Smooth muscle cell (in vitro differentiated cells): ENCODE measurements around the gene CLTRN. TPM values are rescaled to one million over a fixed set of nuclear protein-coding genes. Genes with fewer than 3 reads are reported as not detected.

Experiments used
- DNase-seq: peaks from one replicate; lab custom pipeline; 2025; ENCODE audit not compliant: unreplicated experiment; lab: John Stamatoyannopoulos, UW
- H2AFZ ChIP-seq: fragments of 200-600 bp; sonication (generic); 2 replicates; pipeline ENCODE4 v1.6.0; 2016; ENCODE audit warnings: antibody characterized with exemption, low read depth, mild to moderate bottlenecking
- H3F3A ChIP-seq: fragments of 200-600 bp; sonication (generic); 2 replicates; pipeline ENCODE4 v1.6.0; 2017; ENCODE audit warnings: antibody characterized with exemption, low read depth
- H3K27ac ChIP-seq: fragments of 200-600 bp; sonication (generic); 2 replicates; pipeline ENCODE4 v1.5.1; 2016; ENCODE audit warnings: low read depth, mild to moderate bottlenecking
- H3K27me3 ChIP-seq: fragments of 200-600 bp; sonication (generic); 2 replicates; pipeline ENCODE4 v1.6.1; 2016; ENCODE audit warnings: low read depth, mild to moderate bottlenecking
- H3K36me3 ChIP-seq: fragments of 200-600 bp; sonication (generic); 2 replicates; pipeline ENCODE4 v1.5.1; 2016; ENCODE audit warnings: low read depth
- H3K4me1 ChIP-seq: fragments of 200-600 bp; sonication (generic); 2 replicates; pipeline ENCODE4 v1.5.1; 2016; ENCODE audit warnings: low read depth
- H3K4me2 ChIP-seq: fragments of 200-600 bp; sonication (generic); 2 replicates; pipeline ENCODE4 v1.6.0; 2016; ENCODE audit warnings: mild to moderate bottlenecking
- H3K4me3 ChIP-seq: fragments of 200-600 bp; sonication (generic); 2 replicates; pipeline ENCODE4 v1.5.1; 2016; ENCODE audit warnings: mild to moderate bottlenecking
- H3K79me2 ChIP-seq: fragments of 200-600 bp; sonication (generic); 2 replicates; pipeline ENCODE4 v1.6.0; 2016; ENCODE audit warnings: low read depth, mild to moderate bottlenecking
- H3K9ac ChIP-seq: fragments of 200-600 bp; sonication (generic); 2 replicates; pipeline ENCODE4 v1.6.0; 2016; ENCODE audit warnings: low read depth
- H3K9me3 ChIP-seq: fragments of 200-600 bp; sonication (generic); replicated peaks from 2 replicates; pipeline ENCODE4 v1.5.1; 2016; ENCODE audit warnings: low read depth
- H4K20me1 ChIP-seq: fragments of 200-600 bp; sonication (generic); 2 replicates; pipeline ENCODE4 v1.6.0; 2016; ENCODE audit warnings: low read depth
- WGBS: methylation state at CpG from one replicate; pipeline ENCODE4 v1.1.7; 2016; ENCODE audit warnings: low lambda C conversion rate; 5-methylcytosine and 5-hydroxymethylcytosine counted together
- polyA plus RNA-seq: library from polyadenylated mRNA; unstranded; fragments of >200 nt; fragmentation: Nextera tagmentation; extraction: Ambion mirVana; gene quantifications from 2 replicates; pipeline ENCODE4 v1.2.1, GENCODE V29; 2016
- total RNA-seq: library from RNA; depleted of rRNA; stranded (reverse); fragments of >200 nt; gene quantifications from 2 replicates; pipeline ENCODE4 v1.2.3, GENCODE V29; 2014
- TF ChIP-seq, protein P1 (sequence below): fragments of 200-600 bp; sonication (generic); IDR thresholded peaks from 2 replicates; pipeline ENCODE4 v1.5.1; 2017; ENCODE audit warnings: borderline replicate concordance, mild to moderate bottlenecking, antibody characterized with exemption; ENCODE audit not compliant: insufficient read depth, poor library complexity, severe bottlenecking

CLTRN gene
- total and polyA plus RNA-seq, 2 experiments from 2014 or later: 2.4 to 3.1 TPM

DNA sequence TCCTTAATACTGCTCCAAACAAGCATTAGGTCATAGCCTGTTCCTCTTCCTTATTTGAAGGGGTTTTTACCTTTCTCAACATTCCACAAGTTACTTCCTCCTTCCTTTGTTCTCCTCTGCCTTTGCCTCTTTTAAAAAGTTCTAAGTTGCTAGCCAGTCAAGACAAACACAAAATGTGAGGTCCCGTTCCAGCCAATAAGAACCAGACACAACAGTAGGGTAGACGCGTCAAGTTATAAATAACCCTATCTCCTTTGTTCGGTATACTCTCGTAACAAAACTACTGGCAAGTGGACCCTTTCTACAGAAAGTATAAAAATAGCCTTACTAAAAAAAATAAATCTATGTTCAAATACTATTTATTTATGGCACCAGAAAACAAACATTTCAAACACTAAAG, 57.5 kb downstream of the CLTRN start:
- no peaks in the 10 kb centered on the region for H4K20me1 ChIP-seq
- H3K4me1 ChIP-seq: no peaks in the 10 kb centered on the region
- H3F3A ChIP-seq: no peaks in the 10 kb centered on the region
- WGBS: 67% methylated on average over 5 of the region's 5 CpGs
- no peak overlapping the region for H3K4me2 ChIP-seq
- H2AFZ ChIP-seq: peak overlapping the region; percentile 82
- no peak overlapping the region for H3K4me3 ChIP-seq
- H3K9ac ChIP-seq: no peak overlapping the region
- no peak for DNase-seq
- no peaks in the 10 kb centered on the region for H3K79me2 ChIP-seq
- no peaks in the 10 kb centered on the region for H3K9me3 ChIP-seq
- no peak overlapping the region for H3K27ac ChIP-seq
- TF ChIP-seq, protein P1, sequence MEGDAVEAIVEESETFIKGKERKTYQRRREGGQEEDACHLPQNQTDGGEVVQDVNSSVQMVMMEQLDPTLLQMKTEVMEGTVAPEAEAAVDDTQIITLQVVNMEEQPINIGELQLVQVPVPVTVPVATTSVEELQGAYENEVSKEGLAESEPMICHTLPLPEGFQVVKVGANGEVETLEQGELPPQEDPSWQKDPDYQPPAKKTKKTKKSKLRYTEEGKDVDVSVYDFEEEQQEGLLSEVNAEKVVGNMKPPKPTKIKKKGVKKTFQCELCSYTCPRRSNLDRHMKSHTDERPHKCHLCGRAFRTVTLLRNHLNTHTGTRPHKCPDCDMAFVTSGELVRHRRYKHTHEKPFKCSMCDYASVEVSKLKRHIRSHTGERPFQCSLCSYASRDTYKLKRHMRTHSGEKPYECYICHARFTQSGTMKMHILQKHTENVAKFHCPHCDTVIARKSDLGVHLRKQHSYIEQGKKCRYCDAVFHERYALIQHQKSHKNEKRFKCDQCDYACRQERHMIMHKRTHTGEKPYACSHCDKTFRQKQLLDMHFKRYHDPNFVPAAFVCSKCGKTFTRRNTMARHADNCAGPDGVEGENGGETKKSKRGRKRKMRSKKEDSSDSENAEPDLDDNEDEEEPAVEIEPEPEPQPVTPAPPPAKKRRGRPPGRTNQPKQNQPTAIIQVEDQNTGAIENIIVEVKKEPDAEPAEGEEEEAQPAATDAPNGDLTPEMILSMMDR: no peak
- H3K36me3 ChIP-seq: no peaks in the 10 kb centered on the region
- H3K27me3 ChIP-seq: no peaks in the 10 kb centered on the region

DNA sequence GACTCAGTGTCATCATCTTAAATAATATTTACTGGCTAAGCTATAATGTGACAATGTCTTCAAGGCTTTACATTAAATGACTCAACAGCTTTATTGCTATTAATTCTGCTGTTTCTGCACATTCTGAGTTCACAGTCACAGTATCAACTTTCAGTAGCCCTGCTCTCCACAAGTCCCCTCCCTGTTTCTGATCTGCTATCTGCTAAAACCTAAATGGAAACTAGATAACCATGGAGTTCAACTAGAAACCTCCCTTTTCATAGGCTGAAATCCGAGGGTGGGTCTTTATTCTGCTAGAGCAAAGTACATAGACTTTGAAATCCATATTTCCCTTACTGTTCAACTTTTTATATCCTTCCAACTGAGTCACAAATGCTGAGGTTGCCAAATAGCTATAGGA, 58.5 kb downstream of the CLTRN start:
- no peak overlapping the region for H3K4me3 ChIP-seq
- H3K9ac ChIP-seq: no peak overlapping the region
- no peaks in the 10 kb centered on the region for H3F3A ChIP-seq
- H3K4me1 ChIP-seq: no peaks in the 10 kb centered on the region
- H3K27me3 ChIP-seq: no peaks in the 10 kb centered on the region
- peak overlapping the region; percentile 82 for H2AFZ ChIP-seq
- H3K79me2 ChIP-seq: no peaks in the 10 kb centered on the region
- no peaks in the 10 kb centered on the region for H3K9me3 ChIP-seq
- WGBS: 61% methylated on average over 1 of the region's 1 CpG
- H3K27ac ChIP-seq: no peak overlapping the region
- no peaks in the 10 kb centered on the region for H4K20me1 ChIP-seq
- TF ChIP-seq, protein P1: no peak
- H3K36me3 ChIP-seq: no peaks in the 10 kb centered on the region
- DNase-seq: no peak
- peak overlapping the region; percentile 37 for H3K4me2 ChIP-seq

DNA sequence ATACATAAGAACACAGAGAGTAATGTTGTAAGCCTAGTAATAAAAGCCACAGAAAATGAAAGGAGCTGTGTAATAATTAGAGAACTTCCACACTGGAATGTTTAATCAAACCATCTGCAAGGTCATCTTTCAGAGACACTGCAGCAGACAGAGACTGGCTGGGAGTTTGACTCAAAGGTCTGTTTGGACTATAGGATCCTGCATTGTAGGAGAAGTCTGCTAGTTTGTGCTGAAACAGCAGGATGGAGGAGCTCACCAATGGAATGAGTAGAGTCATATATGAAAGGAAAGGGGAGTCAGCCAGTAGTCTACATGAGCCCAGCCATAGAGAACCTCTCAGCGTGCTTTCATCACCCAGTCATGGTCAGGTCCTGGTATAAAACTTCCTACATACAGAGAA, 59.4 kb downstream of the CLTRN start:
- WGBS: 92% methylated on average over 1 of the region's 1 CpG
- Histone ChIP-seq H3K79me2 (no peaks in the 10 kb centered on the region), H3K4me1 (no peaks in the 10 kb centered on the region)

DNA sequence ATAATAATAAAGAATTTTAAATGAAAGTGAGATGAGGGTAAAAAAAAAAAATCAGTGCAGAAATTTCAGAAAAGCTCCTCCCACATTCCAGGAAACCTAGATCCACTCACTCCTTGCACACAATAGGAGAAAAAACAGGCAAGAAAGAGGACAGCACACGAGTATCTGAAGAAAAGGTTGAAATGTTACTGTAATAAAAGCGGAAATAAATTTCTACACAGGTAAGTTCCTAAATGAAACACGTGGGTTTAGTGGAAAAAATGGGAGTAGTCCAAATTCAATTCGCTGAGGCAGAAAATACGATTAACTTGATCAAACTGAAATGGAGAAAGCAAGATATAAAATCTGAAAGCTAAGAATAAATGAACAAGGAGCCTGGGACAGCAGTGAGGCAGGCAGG, 61.8 kb downstream of the CLTRN start:
- no peak overlapping the region for H3K4me2 ChIP-seq
- H3K36me3 ChIP-seq: no peaks in the 10 kb centered on the region
- peak overlapping the region; percentile 36 for H3K27ac ChIP-seq
- no peak overlapping the region for H3K4me3 ChIP-seq
- peak overlapping the region; percentile 35 for H2AFZ ChIP-seq
- no peaks in the 10 kb centered on the region for H4K20me1 ChIP-seq
- no peaks in the 10 kb centered on the region for H3K79me2 ChIP-seq
- no peak overlapping the region for H3K9ac ChIP-seq
- DNase-seq: no peak
- WGBS: 78% methylated on average over 5 of the region's 5 CpGs
- H3K27me3 ChIP-seq: no peaks in the 10 kb centered on the region
- no peaks in the 10 kb centered on the region for H3F3A ChIP-seq
- no peaks in the 10 kb centered on the region for H3K4me1 ChIP-seq
- H3K9me3 ChIP-seq: no peaks in the 10 kb centered on the region
- TF ChIP-seq, protein P1: no peak

More for the DNA sequence above, 59.4 kb downstream of the CLTRN start:
- no peak overlapping the region for H3K4me2 ChIP-seq
- no peaks in the 10 kb centered on the region for H4K20me1 ChIP-seq
- no peaks in the 10 kb centered on the region for H3F3A ChIP-seq
- H3K9ac ChIP-seq: no peak overlapping the region
- H3K9me3 ChIP-seq: no peaks in the 10 kb centered on the region
- DNase-seq: no peak
- no peak overlapping the region for H3K4me3 ChIP-seq
- H3K27ac ChIP-seq: no peak overlapping the region
- H2AFZ ChIP-seq: no peak overlapping the region
- no peaks in the 10 kb centered on the region for H3K27me3 ChIP-seq
- TF ChIP-seq, protein P1: no peak
- H3K36me3 ChIP-seq: no peaks in the 10 kb centered on the region
